Stimulated activated naive B cell treated with anti-CD40 and anti-IgM and Interleukin-4, amounts not matched to agents 10 μg/mL and 1 μg/mL and 100 μg/mL, for 72 hours (primary cell): ENCODE results near the gene SRPK2.
"Not testable (repeated sequence)": the region's sequence is repeated elsewhere in the genome, so short reads cannot be mapped to it uniquely, and the experiment has no call there.

ENCODE experiments used
- ATAC-seq, 2 donors: fragments of 150-1000 bp; cut with Tn5 transposase; replicated peaks; 2 replicates each; pipeline ENCODE4 v1.10.0; 2021; ENCODE audit warnings: moderate library complexity in 1 of 2
- DNase-seq: peaks from one replicate; pipeline ENCODE4 v3.0.0; 2021
- H3K27ac Mint-ChIP-seq: one replicate; pipeline ENCODE4 v1.8.0; 2022; ENCODE audit warnings: mild to moderate bottlenecking, mixed read lengths
- H3K27me3 Mint-ChIP-seq, 2 donors: one replicate each; pipeline ENCODE4 v1.8.0; 2022; ENCODE audit warnings: mixed read lengths in 2 of 2
- H3K36me3 Mint-ChIP-seq, 2 donors: one replicate each; pipeline ENCODE4 v1.8.0; 2022; ENCODE audit warnings: mixed read lengths in 2 of 2, mild to moderate bottlenecking in 1 of 2
- H3K4me1 Mint-ChIP-seq, 2 donors: one replicate each; pipeline ENCODE4 v1.8.0; 2022; ENCODE audit warnings: mixed read lengths in 2 of 2, mild to moderate bottlenecking in 1 of 2
- H3K4me3 Mint-ChIP-seq, 2 donors: one replicate each; pipeline ENCODE4 v1.8.0; 2022; ENCODE audit warnings: mild to moderate bottlenecking in 2 of 2, mixed read lengths in 2 of 2, moderate library complexity in 1 of 2
- H3K9me3 Mint-ChIP-seq, 2 donors: one replicate each; pipeline ENCODE4 v1.8.0; 2022; ENCODE audit warnings: mixed read lengths in 2 of 2, mild to moderate bottlenecking in 1 of 2

Gene SRPK2

DNA sequence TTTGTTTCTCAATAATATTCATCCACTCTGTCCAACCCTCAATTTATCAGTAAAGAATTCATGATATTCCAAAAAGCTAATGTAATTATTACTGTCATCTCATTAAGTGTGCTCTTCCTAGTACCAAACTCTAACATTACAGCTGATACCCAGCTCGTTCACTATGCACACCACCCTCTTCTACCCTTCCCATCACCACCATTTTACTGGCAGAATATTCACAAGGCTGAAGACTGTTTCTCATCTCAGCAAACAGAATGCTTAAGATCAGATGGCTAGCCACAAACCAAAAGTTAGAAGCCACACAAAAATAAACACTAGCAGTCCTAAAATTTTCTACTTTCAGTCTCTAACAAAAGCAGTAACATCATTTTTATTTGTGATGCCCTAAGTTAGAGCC lies 121.5 kb downstream of the SRPK2 start:
- Mint-ChIP-seq H3K27me3 (no peaks in the 10 kb centered on the region), H3K9me3 (no peaks in the 10 kb centered on the region), H3K4me1 (peaks cover 22 to 76% of the 10 kb centered on the region in 2 donors), H3K27ac (no peak overlapping the region), H3K36me3 (no peaks in the 10 kb centered on the region), H3K4me3 (peak overlapping the region; percentile 37 to 46)
- ATAC-seq: no peak
- no peak for DNase-seq

DNA sequence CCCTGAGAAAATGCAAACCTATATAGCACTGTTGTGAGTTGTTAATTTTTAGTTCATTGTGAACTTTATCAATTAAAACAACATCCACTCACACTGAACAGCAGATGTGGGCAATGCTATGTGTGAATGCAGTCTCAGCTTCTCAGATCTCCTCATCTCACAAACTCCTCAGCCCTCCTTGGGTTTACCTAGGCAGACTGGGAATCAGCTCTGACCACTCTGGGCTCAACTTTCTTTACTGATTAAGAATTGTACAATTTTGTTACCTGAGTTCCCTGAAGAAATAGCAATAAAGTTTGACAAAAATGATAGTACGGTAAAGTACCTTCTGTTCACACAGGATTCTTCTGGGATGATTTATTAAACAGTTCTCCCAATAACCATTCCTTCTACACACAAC lies 124.0 kb downstream of the SRPK2 start:
- no peak overlapping the region for H3K4me3 Mint-ChIP-seq

DNA sequence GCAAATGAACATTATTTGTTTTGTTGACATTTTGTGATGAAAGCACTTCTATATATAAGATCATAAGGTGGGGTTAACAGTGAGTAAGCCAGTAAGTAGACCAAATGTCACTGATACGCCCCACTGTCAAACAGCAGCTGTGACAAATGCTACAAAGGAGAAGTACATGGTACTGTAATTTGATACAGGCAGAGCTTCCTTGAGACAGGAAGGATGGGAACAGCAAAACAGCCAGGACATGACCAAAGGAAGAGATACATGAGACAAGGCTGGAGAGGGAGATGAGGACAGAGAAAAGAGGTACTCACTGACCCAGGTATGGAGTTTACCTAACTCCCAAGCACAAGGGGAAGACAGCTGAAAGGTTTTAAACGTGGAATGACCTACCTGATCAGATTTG lies 127.0 kb downstream of the SRPK2 start:
- Mint-ChIP-seq H3K9me3 (peaks cover 0 to 5% of the 10 kb centered on the region in 2 donors), H3K27ac (peak overlapping the region; percentile 38), H3K27me3 (no peaks in the 10 kb centered on the region), H3K4me1 (peaks cover 30 to 75% of the 10 kb centered on the region in 2 donors), H3K4me3 (no peak overlapping the region), H3K36me3 (peaks cover 14% of the 10 kb centered on the region in 2 donors)
- ATAC-seq (peak; percentile 72 to 78), DNase-seq (no peak)

More for the DNA sequence above, 124.0 kb downstream of the SRPK2 start:
- H3K27me3 Mint-ChIP-seq: no peaks in the 10 kb centered on the region
- H3K9me3 Mint-ChIP-seq: peaks cover 0 to 4% of the 10 kb centered on the region in 2 donors
- H3K4me1 Mint-ChIP-seq: peaks cover 21 to 62% of the 10 kb centered on the region in 2 donors
- H3K27ac Mint-ChIP-seq: peak overlapping the region; percentile 6
- ATAC-seq: no peak
- no peak for DNase-seq
- H3K36me3 Mint-ChIP-seq: peaks cover 7 to 9% of the 10 kb centered on the region in 2 donors

GRCh38 chr7:105260201-105260871 lies 128.4 kb downstream of the SRPK2 start:
- H3K9me3 Mint-ChIP-seq, H3K27me3 Mint-ChIP-seq, H3K27ac Mint-ChIP-seq, ATAC-seq, H3K4me3 Mint-ChIP-seq, DNase-seq: not testable (repeated sequence)
- Mint-ChIP-seq H3K36me3 (peaks cover 14% of the 10 kb centered on the region in 2 donors), H3K4me1 (peaks cover 35 to 84% of the 10 kb centered on the region in 2 donors)

GRCh38 chr7:105258919-105259318 lies 129.8 kb downstream of the SRPK2 start:
- not testable (repeated sequence) for DNase-seq, H3K4me3 Mint-ChIP-seq, H3K9me3 Mint-ChIP-seq, H3K27ac Mint-ChIP-seq, ATAC-seq, H3K27me3 Mint-ChIP-seq
- Mint-ChIP-seq H3K36me3 (peaks cover 14% of the 10 kb centered on the region in 2 donors), H3K4me1 (peaks cover 26 to 73% of the 10 kb centered on the region in 2 donors)

GRCh38 chr7:105257338-105257737 lies 131.4 kb downstream of the SRPK2 start:
- Mint-ChIP-seq H3K27me3 (no peaks in the 10 kb centered on the region), H3K9me3 (peaks cover 0 to 5% of the 10 kb centered on the region in 2 donors), H3K27ac (no peak overlapping the region), H3K4me3 (no peak overlapping the region), H3K36me3 (peaks cover 14% of the 10 kb centered on the region in 2 donors), H3K4me1 (peaks cover 29 to 70% of the 10 kb centered on the region in 2 donors)
- DNase-seq: no peak
- peak; percentile 27 to 47 for ATAC-seq

- Mint-ChIP-seq H3K36me3 (peaks cover 14% of the 10 kb centered on the region in 2 donors), H3K27ac (no peak overlapping the region), H3K4me3 (no peak overlapping the region), H3K4me1 (peaks cover 33 to 72% of the 10 kb centered on the region in 2 donors), H3K9me3 (peaks cover 0 to 5% of the 10 kb centered on the region in 2 donors), H3K27me3 (no peaks in the 10 kb centered on the region)
- no peak for DNase-seq
- no peak for ATAC-seq
Measured at GRCh38 chr7:105256761-105257231, 131.9 kb downstream of the SRPK2 start.

DNA sequence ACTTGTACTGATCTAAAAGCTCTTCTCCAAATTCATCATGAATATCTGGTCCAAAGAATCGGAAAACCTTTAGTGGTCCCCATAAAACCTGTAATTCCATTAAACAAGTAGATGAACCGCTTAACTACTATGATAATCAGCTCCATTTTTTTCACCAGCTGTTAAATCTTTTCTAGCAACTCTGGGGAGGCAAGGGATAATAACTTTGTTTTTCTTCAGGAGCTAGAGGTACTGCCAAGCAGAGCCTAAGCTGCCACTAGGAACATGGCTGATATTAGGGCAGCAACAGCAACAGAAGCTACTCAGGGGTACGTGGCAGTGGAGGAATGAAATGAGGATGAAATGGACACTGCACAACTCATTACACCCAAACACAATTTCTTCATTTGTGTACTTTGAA lies 138.0 kb downstream of the SRPK2 start:
- ATAC-seq (no peak), DNase-seq (no peak)
- no peak overlapping the region for H3K4me3 Mint-ChIP-seq
- H3K9me3 Mint-ChIP-seq: no peaks in the 10 kb centered on the region
- peaks cover 0 to 3% of the 10 kb centered on the region in 2 donors for H3K36me3 Mint-ChIP-seq
- H3K27me3 Mint-ChIP-seq: no peaks in the 10 kb centered on the region
- H3K27ac Mint-ChIP-seq: no peak overlapping the region
- H3K4me1 Mint-ChIP-seq: peaks cover 20 to 43% of the 10 kb centered on the region in 2 donors

DNA sequence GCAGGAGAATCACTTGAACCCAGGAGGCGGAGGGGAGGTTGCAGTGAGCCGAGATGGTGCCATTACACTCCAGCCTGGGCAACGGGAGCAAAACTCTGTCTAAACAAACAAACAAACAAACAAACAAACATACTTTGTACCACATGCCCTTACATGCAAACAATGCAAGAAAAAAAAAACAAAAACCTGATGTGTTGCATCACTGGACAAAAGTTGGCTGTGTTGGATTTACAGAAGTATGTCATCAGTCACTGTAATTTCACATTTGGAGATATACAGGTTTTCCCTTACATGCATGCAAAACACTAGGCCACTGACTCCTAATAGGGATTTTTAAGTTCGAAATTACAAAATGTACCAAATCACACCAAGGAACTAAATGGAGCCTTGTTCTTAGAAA lies 138.5 kb downstream of the SRPK2 start:
- Mint-ChIP-seq H3K9me3 (no peaks in the 10 kb centered on the region), H3K36me3 (peaks cover 0 to 3% of the 10 kb centered on the region in 2 donors), H3K27ac (no peak overlapping the region)

GRCh38 chr7:105249216-105249615 lies 139.5 kb downstream of the SRPK2 start:
- Mint-ChIP-seq H3K27ac (no peak overlapping the region), H3K27me3 (no peaks in the 10 kb centered on the region), H3K4me3 (no peak overlapping the region)

More for the DNA sequence above, 138.5 kb downstream of the SRPK2 start:
- Mint-ChIP-seq H3K27me3 (no peaks in the 10 kb centered on the region), H3K4me1 (peaks cover 20 to 38% of the 10 kb centered on the region in 2 donors), H3K4me3 (no peak overlapping the region)
- ATAC-seq (no peak), DNase-seq (no peak)

GRCh38 chr7:105246679-105247078 lies 142.0 kb downstream of the SRPK2 start:
- peaks cover 2 to 8% of the 10 kb centered on the region in 2 donors for H3K36me3 Mint-ChIP-seq
- ATAC-seq (no peak), DNase-seq (no peak)
- no peak overlapping the region for H3K27ac Mint-ChIP-seq
- peaks cover 14 to 33% of the 10 kb centered on the region in 2 donors for H3K4me1 Mint-ChIP-seq
- H3K27me3 Mint-ChIP-seq: no peaks in the 10 kb centered on the region
- H3K9me3 Mint-ChIP-seq: no peaks in the 10 kb centered on the region
- no peak overlapping the region for H3K4me3 Mint-ChIP-seq

More at GRCh38 chr7:105249216-105249615, 139.5 kb downstream of the SRPK2 start:
- ATAC-seq: no peak
- Mint-ChIP-seq H3K9me3 (no peaks in the 10 kb centered on the region), H3K4me1 (peaks cover 20 to 36% of the 10 kb centered on the region in 2 donors), H3K36me3 (peaks cover 0 to 3% of the 10 kb centered on the region in 2 donors)
- DNase-seq: no peak

DNA sequence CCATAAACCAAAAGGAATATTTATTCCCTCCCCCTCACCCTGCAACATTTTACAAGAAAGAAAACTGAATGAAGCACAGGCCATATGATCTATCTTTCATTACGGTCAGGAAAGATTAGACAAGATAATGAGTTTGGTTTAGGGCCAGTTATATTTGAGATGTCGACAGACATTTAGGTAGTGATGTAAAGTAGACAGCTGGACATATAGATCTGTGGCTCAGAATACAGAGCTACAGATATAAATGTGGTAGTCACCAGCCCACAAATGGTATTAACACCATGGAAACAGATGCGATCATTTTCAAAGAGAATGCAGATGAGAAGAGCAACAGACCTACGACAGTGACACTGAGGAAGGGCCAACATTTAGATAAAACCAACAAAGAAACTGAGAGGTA lies 142.5 kb downstream of the SRPK2 start:
- H3K27me3 Mint-ChIP-seq: no peaks in the 10 kb centered on the region
- DNase-seq: no peak
- peaks cover 2 to 12% of the 10 kb centered on the region in 2 donors for H3K36me3 Mint-ChIP-seq
- H3K4me3 Mint-ChIP-seq: no peak overlapping the region
- H3K9me3 Mint-ChIP-seq: no peaks in the 10 kb centered on the region
- H3K4me1 Mint-ChIP-seq: peaks cover 17 to 33% of the 10 kb centered on the region in 2 donors
- ATAC-seq: no peak
- H3K27ac Mint-ChIP-seq: no peak overlapping the region

DNA sequence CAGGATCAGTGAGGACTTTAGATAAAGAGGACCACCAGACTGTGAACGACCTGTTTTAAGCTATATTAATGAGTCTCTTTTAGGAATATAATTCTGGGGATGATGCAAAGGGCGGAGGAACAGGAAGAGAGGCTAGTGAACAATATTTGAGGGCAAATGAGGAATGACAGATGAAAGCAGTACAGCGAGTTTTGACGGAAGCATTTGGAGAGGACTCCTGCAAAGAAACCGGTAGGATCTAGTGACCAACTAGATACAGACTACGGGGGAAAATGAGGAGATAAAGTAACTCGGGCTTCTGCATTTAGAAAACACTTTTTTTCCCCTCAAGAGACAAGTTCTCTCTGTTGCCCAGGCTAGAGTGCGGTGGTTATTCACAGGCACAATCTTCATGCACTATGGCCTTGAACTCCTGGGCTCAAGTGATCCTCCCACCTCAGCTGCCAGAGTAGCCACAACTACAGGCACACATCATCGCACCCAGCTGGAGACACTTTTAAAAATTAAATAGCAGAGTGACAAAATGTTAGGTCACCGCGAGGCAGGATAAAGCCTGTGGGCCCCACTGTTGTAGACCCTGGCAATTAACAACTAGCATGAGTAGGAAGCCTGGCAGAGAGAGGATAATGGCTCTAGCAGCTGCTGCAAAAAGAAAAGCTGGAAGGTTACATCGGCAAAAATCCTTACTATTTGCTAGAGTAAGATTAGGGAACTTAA lies 143.2 kb downstream of the SRPK2 start:
- Mint-ChIP-seq H3K4me1 (peaks cover 18 to 33% of the 10 kb centered on the region in 2 donors), H3K27me3 (no peaks in the 10 kb centered on the region), H3K36me3 (peaks cover 2 to 12% of the 10 kb centered on the region in 2 donors), H3K9me3 (no peaks in the 10 kb centered on the region), H3K4me3 (no peak overlapping the region), H3K27ac (no peak overlapping the region)
- DNase-seq (no peak), ATAC-seq (peak; percentile 84 to 86)

DNA sequence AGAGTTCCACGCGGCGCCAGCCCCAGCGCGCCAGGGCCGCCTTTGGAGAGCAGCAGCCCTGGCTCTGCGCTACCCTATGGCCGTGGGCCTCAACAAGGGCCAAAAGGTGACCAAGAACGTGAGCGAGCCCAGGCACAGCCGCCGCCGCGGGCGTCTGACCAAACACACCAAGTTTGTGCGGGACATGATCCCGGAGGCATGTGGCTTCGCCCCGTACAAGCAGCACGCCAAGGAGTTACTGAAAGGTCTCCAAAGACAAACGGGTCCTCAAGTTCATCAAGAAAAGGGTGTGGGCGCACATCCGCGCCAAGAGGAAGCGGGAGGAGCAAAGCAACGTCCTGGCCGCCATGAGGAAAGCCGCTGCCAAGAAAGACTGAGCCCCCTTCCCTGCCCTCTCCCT lies 144.1 kb downstream of the SRPK2 start:
- Mint-ChIP-seq H3K9me3 (no peaks in the 10 kb centered on the region), H3K4me3 (no peak overlapping the region), H3K27ac (no peak overlapping the region), H3K4me1 (peaks cover 20 to 42% of the 10 kb centered on the region in 2 donors), H3K36me3 (peaks cover 2 to 12% of the 10 kb centered on the region in 2 donors), H3K27me3 (no peaks in the 10 kb centered on the region)
- ATAC-seq (no peak), DNase-seq (no peak)
